Transverse colon (tissue), 4 donors: ENCODE data around the gene NKG7.

Experiments
- POLR2A ChIP-seq: fragments of 450-650 bp; IDR thresholded peaks from one replicate; pipeline ENCODE4 v1.6.1; 2016; ENCODE audit warnings: antibody characterized with exemption, mild to moderate bottlenecking, moderate library complexity
- POLR2AphosphoS5 ChIP-seq, 3 donors: sonication (generic); formaldehyde crosslinking; IDR thresholded peaks; one replicate each; pipeline ENCODE4 v1.6.1; 2016; ENCODE audit warnings: antibody characterized with exemption in 3 of 3
- TF ChIP-seq, protein P1 (sequence below), 5 experiments: fragments of 200-600 bp in 3 of 5; fragments of 450-650 bp in 2 of 5; sonication (generic) in 3 of 5; IDR thresholded peaks; 1 replicate in 2 of 5; 2 replicates in 3 of 5; pipeline ENCODE4 v1.5.1; 2016 to 2017; ENCODE audit warnings: antibody characterized with exemption in 5 of 5, inconsistent platforms in 3 of 5, mild to moderate bottlenecking in 2 of 5, moderate library complexity in 1 of 5

DNA sequence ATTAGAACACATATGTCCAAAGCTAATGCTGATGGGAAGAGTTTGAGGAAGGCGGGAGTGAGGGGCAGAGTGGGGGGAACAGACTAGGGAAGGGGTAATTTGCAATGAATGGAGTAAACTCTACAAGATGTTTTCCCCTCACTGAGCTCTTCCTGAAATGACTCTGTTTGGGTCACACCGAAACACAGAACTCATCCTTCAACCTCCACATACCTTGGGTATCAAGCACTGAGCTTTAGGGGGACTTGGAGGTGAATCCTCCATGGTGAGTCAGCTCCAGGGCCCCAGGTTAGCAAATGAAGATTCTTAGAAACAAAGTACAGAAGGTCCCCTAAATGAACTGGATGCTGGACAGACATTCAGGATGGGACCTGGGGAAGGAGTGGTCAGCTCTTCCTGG, 46.3 kb upstream of the NKG7 start:
- TF ChIP-seq, protein P1, sequence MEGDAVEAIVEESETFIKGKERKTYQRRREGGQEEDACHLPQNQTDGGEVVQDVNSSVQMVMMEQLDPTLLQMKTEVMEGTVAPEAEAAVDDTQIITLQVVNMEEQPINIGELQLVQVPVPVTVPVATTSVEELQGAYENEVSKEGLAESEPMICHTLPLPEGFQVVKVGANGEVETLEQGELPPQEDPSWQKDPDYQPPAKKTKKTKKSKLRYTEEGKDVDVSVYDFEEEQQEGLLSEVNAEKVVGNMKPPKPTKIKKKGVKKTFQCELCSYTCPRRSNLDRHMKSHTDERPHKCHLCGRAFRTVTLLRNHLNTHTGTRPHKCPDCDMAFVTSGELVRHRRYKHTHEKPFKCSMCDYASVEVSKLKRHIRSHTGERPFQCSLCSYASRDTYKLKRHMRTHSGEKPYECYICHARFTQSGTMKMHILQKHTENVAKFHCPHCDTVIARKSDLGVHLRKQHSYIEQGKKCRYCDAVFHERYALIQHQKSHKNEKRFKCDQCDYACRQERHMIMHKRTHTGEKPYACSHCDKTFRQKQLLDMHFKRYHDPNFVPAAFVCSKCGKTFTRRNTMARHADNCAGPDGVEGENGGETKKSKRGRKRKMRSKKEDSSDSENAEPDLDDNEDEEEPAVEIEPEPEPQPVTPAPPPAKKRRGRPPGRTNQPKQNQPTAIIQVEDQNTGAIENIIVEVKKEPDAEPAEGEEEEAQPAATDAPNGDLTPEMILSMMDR (IDR thresholded peaks at IDR 0.05) = no peak
- TF ChIP-seq POLR2AphosphoS5 (IDR thresholded peaks at IDR 0.05) (no peak), POLR2A (no peak)
